Effector CD8-positive, alpha-beta T cell (primary cell): ENCODE measurements around the gene PRRG2.
A peak's percentile ranks its signal among the peaks of the same experiment; 100 is the strongest.

Source experiments
- DNase-seq: peaks from one replicate; lab custom pipeline; 2025; lab: John Stamatoyannopoulos, UW

PRRG2 gene

GRCh38 chr19:49639401-49640112 lies 58.4 kb downstream of the PRRG2 start:
- no peak for DNase-seq

GRCh38 chr19:49640113-49640898 lies 59.2 kb downstream of the PRRG2 start, which contains the start of gene RRAS:
Gene RRAS (minus strand): TSS chr19:49640143. CDS start chr19:49640098, 45 bp downstream.
- DNase-seq: peak; percentile 99
